GM12878 (cell line): ENCODE results near the gene ZNF260.

ENCODE experiments used
- ASH2L ChIP-seq: fragments of 300-600, 200-600 bp; sonication (generic); IDR thresholded peaks from 2 replicates; pipeline ENCODE4 v1.6.1; 2017; ENCODE audit warnings: low read depth, mild to moderate bottlenecking, borderline replicate concordance
- BHLHE40 ChIP-seq, 2 experiments: fragments of 450-650 bp in 1 of 2; IDR thresholded peaks; 2 replicates each; pipeline ENCODE4 v1.6.1; 2011 to 2017; ENCODE audit warnings: low read depth in 2 of 2, borderline replicate concordance in 1 of 2, improper control_type of control experiment in 1 of 2, low read length in 1 of 2, mild to moderate bottlenecking in 1 of 2
- CHD2 ChIP-seq: IDR thresholded peaks from 2 replicates; pipeline ENCODE4 v1.6.1; 2011; ENCODE audit warnings: low read depth, low read length, improper control_type of control experiment, borderline replicate concordance
- EGR1 ChIP-seq, 2 experiments: IDR thresholded peaks; 1 replicate in 1 of 2; 2 replicates in 1 of 2; pipeline ENCODE4 v1.6.1; 2011 to 2012; ENCODE audit warnings: low read depth in 2 of 2, low read length in 2 of 2, borderline replicate concordance in 1 of 2, mild to moderate bottlenecking in 1 of 2, moderate library complexity in 1 of 2
- EZH2 ChIP-seq: IDR thresholded peaks from 2 replicates; pipeline ENCODE4 v1.6.1; 2012; ENCODE audit warnings: low read depth, mild to moderate bottlenecking, control low read depth, inconsistent platforms, low read length, borderline replicate concordance; ENCODE audit not compliant: control insufficient read depth
- POLR2AphosphoS2 ChIP-seq: IDR thresholded peaks from 2 replicates; pipeline ENCODE4 v1.6.1; 2011; ENCODE audit warnings: low read depth, mild to moderate bottlenecking, low read length, improper control_type of control experiment, moderate library complexity
- SRF ChIP-seq, 2 experiments: IDR thresholded peaks; 2 replicates each; pipeline ENCODE4 v1.6.1; 2011; ENCODE audit warnings: low read depth in 2 of 2, low read length in 2 of 2, mild to moderate bottlenecking in 1 of 2, moderate library complexity in 1 of 2
- TARDBP ChIP-seq: IDR thresholded peaks from 2 replicates; pipeline ENCODE4 v1.6.1; 2016; ENCODE audit warnings: borderline replicate concordance
- ZBED1 ChIP-seq: IDR thresholded peaks from 2 replicates; pipeline ENCODE4 v1.6.1; 2016; ENCODE audit warnings: borderline replicate concordance
- ZNF217 ChIP-seq: fragments of 450-650 bp; IDR thresholded peaks from 2 replicates; pipeline ENCODE4 v1.6.1; 2017; ENCODE audit warnings: antibody characterized with exemption, mild to moderate bottlenecking
- TF ChIP-seq, protein P1 (sequence below), 3 experiments: IDR thresholded peaks in 2 of 3; conservative IDR thresholded peaks in 1 of 3; 2 replicates each; pipeline ENCODE4 v1.5.1; 2011; ENCODE audit warnings: low read depth in 3 of 3, low read length in 3 of 3, mild to moderate bottlenecking in 3 of 3, control low read depth in 2 of 3, moderate library complexity in 2 of 3, inconsistent platforms in 1 of 3, mixed read lengths in 1 of 3; ENCODE audit not compliant: control insufficient read depth in 2 of 3, insufficient read depth in 1 of 3; ENCODE audit errors: extremely low read depth in 1 of 3
- TF ChIP-seq, protein P2 (sequence below): IDR thresholded peaks from 2 replicates; pipeline ENCODE4 v1.6.1; 2011; ENCODE audit warnings: borderline replicate concordance, low read depth, mild to moderate bottlenecking, moderate library complexity, mixed read lengths, low read length; ENCODE audit not compliant: insufficient read depth; ENCODE audit errors: extremely low read length
- TF ChIP-seq, protein P3 (sequence below): IDR thresholded peaks from 2 replicates; pipeline ENCODE4 v1.6.1; 2012; ENCODE audit warnings: low read depth, low read length, improper control_type of control experiment

DNA sequence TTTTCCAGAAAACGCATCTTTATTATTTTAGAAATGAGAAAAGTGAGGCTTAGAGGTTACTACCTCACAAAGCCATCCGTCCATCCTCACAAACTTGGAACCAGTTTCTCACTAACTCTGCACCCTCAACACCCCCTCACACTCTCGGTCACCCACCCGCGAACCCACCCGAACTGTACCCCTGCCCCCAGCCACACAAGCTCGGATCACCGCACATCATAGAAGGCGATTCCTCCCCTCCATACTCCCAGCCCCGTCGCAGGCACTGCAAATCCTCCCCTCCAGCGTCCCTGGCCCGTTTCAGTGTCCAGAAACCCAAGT lies 238 bp downstream of the ZNF260 start:
- TF ChIP-seq, protein P1, sequence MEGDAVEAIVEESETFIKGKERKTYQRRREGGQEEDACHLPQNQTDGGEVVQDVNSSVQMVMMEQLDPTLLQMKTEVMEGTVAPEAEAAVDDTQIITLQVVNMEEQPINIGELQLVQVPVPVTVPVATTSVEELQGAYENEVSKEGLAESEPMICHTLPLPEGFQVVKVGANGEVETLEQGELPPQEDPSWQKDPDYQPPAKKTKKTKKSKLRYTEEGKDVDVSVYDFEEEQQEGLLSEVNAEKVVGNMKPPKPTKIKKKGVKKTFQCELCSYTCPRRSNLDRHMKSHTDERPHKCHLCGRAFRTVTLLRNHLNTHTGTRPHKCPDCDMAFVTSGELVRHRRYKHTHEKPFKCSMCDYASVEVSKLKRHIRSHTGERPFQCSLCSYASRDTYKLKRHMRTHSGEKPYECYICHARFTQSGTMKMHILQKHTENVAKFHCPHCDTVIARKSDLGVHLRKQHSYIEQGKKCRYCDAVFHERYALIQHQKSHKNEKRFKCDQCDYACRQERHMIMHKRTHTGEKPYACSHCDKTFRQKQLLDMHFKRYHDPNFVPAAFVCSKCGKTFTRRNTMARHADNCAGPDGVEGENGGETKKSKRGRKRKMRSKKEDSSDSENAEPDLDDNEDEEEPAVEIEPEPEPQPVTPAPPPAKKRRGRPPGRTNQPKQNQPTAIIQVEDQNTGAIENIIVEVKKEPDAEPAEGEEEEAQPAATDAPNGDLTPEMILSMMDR (IDR thresholded peaks at IDR 0.05 in 2 of 3, conservative IDR thresholded peaks at IDR 0.05 in 1 of 3; ENCODE audit: control insufficient read depth in 2 of 3, extremely low read depth in 1 of 3, insufficient read depth in 1 of 3, low read depth in 3 of 3, low read length in 3 of 3) = no peak
- TF ChIP-seq, protein P2, sequence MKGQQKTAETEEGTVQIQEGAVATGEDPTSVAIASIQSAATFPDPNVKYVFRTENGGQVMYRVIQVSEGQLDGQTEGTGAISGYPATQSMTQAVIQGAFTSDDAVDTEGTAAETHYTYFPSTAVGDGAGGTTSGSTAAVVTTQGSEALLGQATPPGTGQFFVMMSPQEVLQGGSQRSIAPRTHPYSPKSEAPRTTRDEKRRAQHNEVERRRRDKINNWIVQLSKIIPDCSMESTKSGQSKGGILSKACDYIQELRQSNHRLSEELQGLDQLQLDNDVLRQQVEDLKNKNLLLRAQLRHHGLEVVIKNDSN = no peak
- TF ChIP-seq CHD2 = no peak
- TF ChIP-seq BHLHE40 (IDR thresholded peaks at IDR 0.05; ENCODE audit: borderline replicate concordance in 1 of 2, low read depth in 2 of 2, low read length in 1 of 2) = no peak
- TF ChIP-seq SRF (IDR thresholded peaks at IDR 0.05; ENCODE audit: low read depth in 2 of 2, low read length in 2 of 2) = no peak
- no peak for TF ChIP-seq EGR1 (IDR thresholded peaks at IDR 0.05; ENCODE audit: borderline replicate concordance in 1 of 2, low read depth in 2 of 2, low read length in 2 of 2)
- no peak for TF ChIP-seq ZNF217
- no peak for TF ChIP-seq EZH2
- TF ChIP-seq TARDBP = no peak
- TF ChIP-seq, protein P3, sequence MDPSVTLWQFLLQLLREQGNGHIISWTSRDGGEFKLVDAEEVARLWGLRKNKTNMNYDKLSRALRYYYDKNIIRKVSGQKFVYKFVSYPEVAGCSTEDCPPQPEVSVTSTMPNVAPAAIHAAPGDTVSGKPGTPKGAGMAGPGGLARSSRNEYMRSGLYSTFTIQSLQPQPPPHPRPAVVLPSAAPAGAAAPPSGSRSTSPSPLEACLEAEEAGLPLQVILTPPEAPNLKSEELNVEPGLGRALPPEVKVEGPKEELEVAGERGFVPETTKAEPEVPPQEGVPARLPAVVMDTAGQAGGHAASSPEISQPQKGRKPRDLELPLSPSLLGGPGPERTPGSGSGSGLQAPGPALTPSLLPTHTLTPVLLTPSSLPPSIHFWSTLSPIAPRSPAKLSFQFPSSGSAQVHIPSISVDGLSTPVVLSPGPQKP = no peak
- no peak for TF ChIP-seq POLR2AphosphoS2
- no peak for TF ChIP-seq ASH2L
- TF ChIP-seq ZBED1 = no peak
